NCI-H1105 (cell line): Measurements from ENCODE around the gene FADS3.

Experiments
- DNase-seq: peaks from one replicate; lab custom pipeline; 2025; lab: John Stamatoyannopoulos, UW

FADS3 gene

GRCh38 chr11:61879152-61879551, 12.2 kb downstream of the FADS3 start:
- DNase-seq = no peak

- DNase-seq = no peak
Observed at GRCh38 chr11:61875698-61876097, 15.6 kb downstream of the FADS3 start.

- DNase-seq = no peak
Observed at GRCh38 chr11:61874853-61875252, 16.5 kb downstream of the FADS3 start.

GRCh38 chr11:61874377-61874809, 17.0 kb downstream of the FADS3 start:
- no peak for DNase-seq

GRCh38 chr11:61873588-61874376, 17.6 kb downstream of the FADS3 start:
- no peak for DNase-seq

- no peak for DNase-seq
Observed at GRCh38 chr11:61872935-61873565, 18.3 kb downstream of the FADS3 start.

GRCh38 chr11:61871158-61871597, 20.2 kb downstream of the FADS3 start:
- peak; percentile 74 for DNase-seq

GRCh38 chr11:61870541-61871031, 20.8 kb downstream of the FADS3 start:
- no peak for DNase-seq

- DNase-seq = no peak
Observed at GRCh38 chr11:61869708-61870451, 21.5 kb downstream of the FADS3 start.

- no peak for DNase-seq
Observed at GRCh38 chr11:61869429-61869707, 22.0 kb downstream of the FADS3 start.

- no peak for DNase-seq
Observed at GRCh38 chr11:61868571-61869428, 22.5 kb downstream of the FADS3 start.

GRCh38 chr11:61866958-61867343, 24.4 kb downstream of the FADS3 start:
- DNase-seq = no peak

- DNase-seq = no peak
Observed at GRCh38 chr11:61866231-61866957, 25.0 kb downstream of the FADS3 start.

GRCh38 chr11:61864814-61865775, 26.2 kb downstream of the FADS3 start:
- DNase-seq = no peak

GRCh38 chr11:61863548-61864081, 27.7 kb downstream of the FADS3 start:
- no peak for DNase-seq

GRCh38 chr11:61862714-61863547, 28.4 kb downstream of the FADS3 start:
- DNase-seq = no peak

GRCh38 chr11:61861634-61862033, 29.7 kb downstream of the FADS3 start:
- no peak for DNase-seq

GRCh38 chr11:61860054-61860903, 31.1 kb downstream of the FADS3 start:
- DNase-seq = no peak
